GM18526 (cell line): Measurements from ENCODE around the gene PAXX.

Source experiments
- POLR2A ChIP-seq: IDR thresholded peaks from 3 replicates; pipeline ENCODE4 v1.6.1; 2011; ENCODE audit not compliant: insufficient read length; ENCODE audit errors: extremely low read depth

PAXX gene

DNA sequence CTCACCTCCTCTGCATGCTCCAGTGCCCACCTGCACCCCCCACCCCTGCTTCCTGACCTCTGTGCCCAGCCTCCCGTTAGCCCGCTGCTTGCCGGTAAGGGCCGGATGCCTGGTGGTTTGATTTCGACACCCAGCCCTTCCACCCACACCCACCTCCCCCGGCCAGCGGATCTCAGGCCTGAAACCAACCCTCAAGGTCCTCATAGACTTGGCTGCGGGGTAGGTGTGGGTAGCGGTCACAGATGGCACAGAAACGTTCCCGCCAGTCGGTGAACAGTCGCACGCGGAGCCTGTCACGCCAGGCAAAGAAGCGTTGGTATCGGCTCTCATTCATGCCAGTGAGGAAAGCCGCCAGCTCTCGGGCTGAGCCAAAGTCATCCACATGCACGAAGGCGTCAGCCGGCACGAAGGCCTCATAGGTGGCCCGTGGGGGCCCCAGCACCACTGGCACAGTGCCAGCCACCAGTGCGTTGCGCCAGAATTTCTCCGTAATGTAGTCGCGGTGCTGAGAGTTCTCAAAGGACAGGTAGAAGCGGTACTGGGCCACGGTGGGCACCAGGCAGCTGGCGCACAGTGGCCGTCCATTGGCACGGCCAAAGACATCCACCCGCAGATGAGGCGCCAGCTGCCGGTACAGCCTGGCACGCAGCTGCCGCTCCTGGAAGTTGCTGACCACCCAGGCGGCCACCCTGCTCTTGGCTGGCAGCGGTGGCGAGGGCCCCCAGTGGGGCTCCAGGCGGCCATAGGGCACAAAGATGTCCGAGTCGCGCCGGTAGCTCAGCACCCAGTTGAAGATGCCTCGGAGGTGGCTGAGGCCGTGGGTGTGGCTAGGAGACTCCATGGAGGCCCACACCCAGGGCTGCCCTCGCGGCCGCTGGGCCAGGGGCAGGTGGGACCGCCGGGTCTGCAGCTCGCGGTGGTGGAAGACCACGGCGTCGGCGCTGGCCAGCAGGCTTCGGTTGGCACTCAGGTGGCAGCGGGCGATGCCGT, 38.6 kb downstream of the PAXX start:
- TF ChIP-seq POLR2A = no peak

GRCh38 chr9:137031904-137032640, 39.9 kb downstream of the PAXX start, which contains the start of gene FUT7:
Gene FUT7 (minus strand): TSS chr9:137032088. CDS start chr9:137031991, 97 bp downstream.
- no peak for TF ChIP-seq POLR2A

- TF ChIP-seq POLR2A = no peak
These were observed 40.6 kb downstream of the PAXX start for GRCh38 chr9:137032858-137033257.

DNA sequence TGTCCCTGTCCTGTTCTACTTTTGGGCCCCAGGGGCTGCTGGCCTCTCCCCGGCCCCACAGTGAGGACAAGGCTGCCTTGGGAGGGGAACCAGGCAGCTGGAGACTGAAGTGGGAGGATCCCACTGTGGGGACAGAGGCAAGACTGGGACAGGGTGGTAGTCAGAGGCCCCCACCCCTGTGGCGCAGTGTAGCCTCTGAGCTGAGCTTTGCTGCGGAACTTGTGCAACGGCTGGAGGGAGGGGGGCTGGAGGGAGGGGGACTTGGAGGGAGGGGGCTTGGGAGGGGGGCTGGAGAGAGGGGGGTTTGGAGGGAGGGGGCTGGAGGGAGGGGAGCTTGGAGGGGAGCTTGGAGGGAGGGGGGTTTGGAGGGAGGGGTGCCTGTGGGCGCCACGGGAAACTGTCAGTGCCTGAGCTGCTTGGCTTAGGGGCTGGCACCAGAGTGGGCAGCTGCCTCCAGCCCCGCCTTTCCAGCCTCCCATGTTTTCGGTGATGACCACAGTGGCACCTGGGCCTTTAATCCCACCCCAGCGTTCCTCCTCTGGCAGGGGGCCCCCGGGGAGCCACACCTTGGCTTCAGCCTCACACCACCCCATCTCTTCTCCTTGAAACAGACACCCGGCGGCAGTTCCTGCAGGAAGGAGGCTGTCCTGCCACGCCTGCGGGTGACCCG, 42.0 kb downstream of the PAXX start:
- no peak for TF ChIP-seq POLR2A

DNA sequence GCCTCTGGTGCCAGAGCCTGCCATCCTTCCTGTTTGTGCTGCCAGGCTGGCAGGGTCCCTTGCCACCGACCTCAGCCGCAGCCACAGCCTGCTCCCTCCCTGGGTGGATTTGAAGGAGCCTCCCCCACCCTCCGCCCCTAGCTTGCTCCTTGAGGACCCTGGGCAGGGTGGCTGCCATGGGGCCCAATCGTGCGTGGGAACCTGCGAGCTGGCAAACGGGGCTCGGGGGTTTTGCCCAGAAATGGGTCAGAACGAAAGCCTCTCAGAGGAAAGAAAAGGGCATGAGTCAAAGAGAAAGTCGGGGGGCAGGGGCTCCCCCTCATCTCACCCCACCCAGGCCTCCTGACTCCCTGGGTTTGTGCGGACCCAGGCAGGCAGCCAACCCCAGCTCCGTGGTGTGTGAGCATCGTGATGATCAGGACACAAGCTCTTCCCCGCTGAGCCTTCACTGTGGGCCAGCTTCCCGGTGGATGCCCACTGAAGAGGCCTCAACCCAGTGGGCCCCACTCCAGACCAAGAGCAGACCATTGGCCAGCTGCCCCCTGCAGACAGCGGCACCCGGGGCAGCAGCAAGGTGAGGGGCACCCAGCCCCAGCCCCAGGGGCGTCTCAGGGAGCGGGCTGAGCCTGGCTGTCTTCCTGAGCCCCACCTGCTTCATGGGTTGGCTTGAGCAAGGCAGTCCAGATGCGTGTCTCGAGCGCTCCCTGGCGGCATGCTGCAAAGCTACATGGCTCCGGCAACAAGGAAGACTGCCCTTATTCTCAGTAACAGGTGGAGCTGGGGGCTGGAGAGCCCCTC, 42.7 kb downstream of the PAXX start:
- TF ChIP-seq POLR2A = no peak

- TF ChIP-seq POLR2A = no peak
These were observed 43.2 kb downstream of the PAXX start for GRCh38 chr9:137035507-137035834.

GRCh38 chr9:137035937-137036336, 43.7 kb downstream of the PAXX start:
- TF ChIP-seq POLR2A = no peak

DNA sequence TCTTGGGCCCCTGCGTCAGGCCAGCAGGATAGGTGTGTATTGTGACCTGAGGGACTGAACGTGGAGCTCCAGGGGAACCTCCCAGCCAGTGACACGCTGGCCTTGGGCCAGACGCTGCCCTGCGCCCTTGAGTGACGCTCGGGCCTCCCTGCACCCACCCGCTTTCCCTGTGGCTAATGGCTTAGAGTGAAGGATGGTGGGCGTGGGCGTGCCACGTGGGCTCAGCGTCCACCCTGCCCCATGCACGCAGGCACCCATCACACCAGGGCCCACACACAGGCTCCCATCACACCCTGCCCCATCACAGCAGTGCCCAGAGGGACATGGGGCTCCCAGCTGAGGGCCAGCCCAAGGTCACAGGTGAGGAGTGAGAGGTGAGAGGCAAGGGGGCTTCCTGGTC, 44.8 kb downstream of the PAXX start:
- no peak for TF ChIP-seq POLR2A

DNA sequence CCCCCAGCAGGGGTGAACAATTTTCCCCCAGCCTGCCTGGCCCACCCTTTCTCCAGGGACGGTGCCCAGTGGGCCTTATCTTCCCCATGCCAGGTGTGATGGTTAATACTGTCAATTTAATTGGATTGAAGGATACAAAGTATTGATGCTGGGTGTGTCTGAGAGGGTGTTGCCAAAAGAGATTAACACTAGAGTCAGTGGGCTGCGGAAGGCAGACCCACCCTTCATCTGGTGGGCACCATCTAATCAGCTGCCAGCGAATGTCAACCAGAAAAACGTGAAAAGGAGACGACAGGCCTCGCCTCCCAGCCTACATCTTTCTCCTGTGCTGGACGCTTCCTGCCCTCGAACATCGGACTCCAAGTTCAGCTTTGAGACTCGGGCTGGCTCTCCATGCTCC, 45.3 kb downstream of the PAXX start:
- TF ChIP-seq POLR2A = no peak

DNA sequence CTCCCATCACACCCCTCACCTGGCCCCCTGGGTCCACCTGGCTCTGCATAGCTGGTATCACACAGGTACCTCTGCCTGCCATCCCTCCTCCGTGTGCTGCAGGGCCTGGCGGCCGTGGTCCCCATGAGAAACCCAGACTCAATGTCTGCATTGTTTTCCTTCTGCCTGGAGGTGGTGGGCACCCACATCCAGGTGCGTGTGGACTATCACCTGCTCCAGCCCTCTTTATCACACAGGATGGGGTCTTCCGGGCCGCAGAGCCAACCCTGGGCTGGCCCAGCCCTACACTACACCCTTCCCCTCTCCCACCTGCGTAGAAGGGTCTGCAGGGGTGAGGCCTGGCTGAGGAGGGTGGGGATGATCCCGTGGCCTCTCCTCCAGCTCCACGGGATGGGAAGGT, 46.7 kb downstream of the PAXX start:
- TF ChIP-seq POLR2A = no peak

- no peak for TF ChIP-seq POLR2A
These were observed 47.6 kb downstream of the PAXX start for GRCh38 chr9:137039611-137040366.

GRCh38 chr9:137040568-137040967, 48.3 kb downstream of the PAXX start:
- no peak for TF ChIP-seq POLR2A

- TF ChIP-seq POLR2A = no peak
These were observed 48.9 kb downstream of the PAXX start for GRCh38 chr9:137041124-137041523.
